DND-41 (cell line): ENCODE data around the gene ADCK1.

Source experiments
- ATAC-seq: fragments of 200-7000 bp; cut with Tn5 transposase; 3 replicates; pipeline ENCODE4 v1.9.1; 2021; ENCODE audit warnings: low read depth; ENCODE audit not compliant: insufficient read depth
- DNase-seq: peaks from one replicate; pipeline ENCODE4 v3.0.0-alpha.2; 2020
- H2AFZ ChIP-seq: 2 replicates; pipeline ENCODE4 v1.6.0; 2012; ENCODE audit warnings: low read depth, low read length
- H3K27ac ChIP-seq: 2 replicates; pipeline ENCODE4 v1.5.1; 2012; ENCODE audit warnings: low read length, inconsistent platforms
- H3K27me3 ChIP-seq: fragments of 200-600 bp; sonication (generic); 2 replicates; pipeline ENCODE4 v1.6.0; 2012; ENCODE audit warnings: low read length, mild to moderate bottlenecking, inconsistent platforms; ENCODE audit not compliant: insufficient read depth, poor library complexity
- H3K36me3 ChIP-seq: 2 replicates; pipeline ENCODE4 v1.5.1; 2012; ENCODE audit warnings: low read length, inconsistent platforms; ENCODE audit not compliant: insufficient read depth
- H3K4me1 ChIP-seq: 2 replicates; pipeline ENCODE4 v1.5.1; 2012; ENCODE audit warnings: mild to moderate bottlenecking, low read length; ENCODE audit not compliant: insufficient read depth
- H3K4me2 ChIP-seq: 2 replicates; pipeline ENCODE4 v1.6.0; 2012; ENCODE audit warnings: mild to moderate bottlenecking, moderate library complexity, low read length, inconsistent platforms; ENCODE audit not compliant: insufficient read depth
- H3K4me3 ChIP-seq, 2 experiments: fragments of 200-600 bp in 1 of 2; shearing (Covaris generic) in 1 of 2; 2 replicates each; pipeline ENCODE4 v1.5.1; 2012 to 2016; ENCODE audit warnings: inconsistent platforms in 2 of 2, low read length in 2 of 2, mild to moderate bottlenecking in 2 of 2, low read depth in 1 of 2, moderate library complexity in 1 of 2
- H3K79me2 ChIP-seq: 2 replicates; pipeline ENCODE4 v1.6.0; 2012; ENCODE audit warnings: low read length, inconsistent platforms; ENCODE audit not compliant: insufficient read depth
- H3K9ac ChIP-seq: 2 replicates; pipeline ENCODE4 v1.6.0; 2012; ENCODE audit warnings: low read depth, mild to moderate bottlenecking, inconsistent platforms, low read length, moderate library complexity
- H3K9me3 ChIP-seq: 2 replicates; pipeline ENCODE4 v1.5.1; 2012; ENCODE audit warnings: low read length, moderate library complexity, mild to moderate bottlenecking, inconsistent platforms; ENCODE audit not compliant: insufficient read depth, severe bottlenecking
- H4K20me1 ChIP-seq: 2 replicates; pipeline ENCODE4 v1.6.0; 2012; ENCODE audit warnings: low read length; ENCODE audit not compliant: insufficient read depth
- EZH2 ChIP-seq: IDR thresholded peaks from 3 replicates; pipeline ENCODE4 v1.6.1; 2012; ENCODE audit warnings: borderline replicate concordance, low read depth, mild to moderate bottlenecking, moderate library complexity, low read length, inconsistent platforms; ENCODE audit not compliant: severe bottlenecking
- TF ChIP-seq, protein P1 (sequence below): IDR thresholded peaks from 2 replicates; pipeline ENCODE4 v1.5.1; 2012; ENCODE audit warnings: borderline replicate concordance, low read length, moderate library complexity, mild to moderate bottlenecking; ENCODE audit not compliant: poor library complexity, severe bottlenecking; ENCODE audit errors: extremely low read depth

Gene ADCK1, protein sequence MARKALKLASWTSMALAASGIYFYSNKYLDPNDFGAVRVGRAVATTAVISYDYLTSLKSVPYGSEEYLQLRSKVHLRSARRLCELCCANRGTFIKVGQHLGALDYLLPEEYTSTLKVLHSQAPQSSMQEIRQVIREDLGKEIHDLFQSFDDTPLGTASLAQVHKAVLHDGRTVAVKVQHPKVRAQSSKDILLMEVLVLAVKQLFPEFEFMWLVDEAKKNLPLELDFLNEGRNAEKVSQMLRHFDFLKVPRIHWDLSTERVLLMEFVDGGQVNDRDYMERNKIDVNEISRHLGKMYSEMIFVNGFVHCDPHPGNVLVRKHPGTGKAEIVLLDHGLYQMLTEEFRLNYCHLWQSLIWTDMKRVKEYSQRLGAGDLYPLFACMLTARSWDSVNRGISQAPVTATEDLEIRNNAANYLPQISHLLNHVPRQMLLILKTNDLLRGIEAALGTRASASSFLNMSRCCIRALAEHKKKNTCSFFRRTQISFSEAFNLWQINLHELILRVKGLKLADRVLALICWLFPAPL

DNA sequence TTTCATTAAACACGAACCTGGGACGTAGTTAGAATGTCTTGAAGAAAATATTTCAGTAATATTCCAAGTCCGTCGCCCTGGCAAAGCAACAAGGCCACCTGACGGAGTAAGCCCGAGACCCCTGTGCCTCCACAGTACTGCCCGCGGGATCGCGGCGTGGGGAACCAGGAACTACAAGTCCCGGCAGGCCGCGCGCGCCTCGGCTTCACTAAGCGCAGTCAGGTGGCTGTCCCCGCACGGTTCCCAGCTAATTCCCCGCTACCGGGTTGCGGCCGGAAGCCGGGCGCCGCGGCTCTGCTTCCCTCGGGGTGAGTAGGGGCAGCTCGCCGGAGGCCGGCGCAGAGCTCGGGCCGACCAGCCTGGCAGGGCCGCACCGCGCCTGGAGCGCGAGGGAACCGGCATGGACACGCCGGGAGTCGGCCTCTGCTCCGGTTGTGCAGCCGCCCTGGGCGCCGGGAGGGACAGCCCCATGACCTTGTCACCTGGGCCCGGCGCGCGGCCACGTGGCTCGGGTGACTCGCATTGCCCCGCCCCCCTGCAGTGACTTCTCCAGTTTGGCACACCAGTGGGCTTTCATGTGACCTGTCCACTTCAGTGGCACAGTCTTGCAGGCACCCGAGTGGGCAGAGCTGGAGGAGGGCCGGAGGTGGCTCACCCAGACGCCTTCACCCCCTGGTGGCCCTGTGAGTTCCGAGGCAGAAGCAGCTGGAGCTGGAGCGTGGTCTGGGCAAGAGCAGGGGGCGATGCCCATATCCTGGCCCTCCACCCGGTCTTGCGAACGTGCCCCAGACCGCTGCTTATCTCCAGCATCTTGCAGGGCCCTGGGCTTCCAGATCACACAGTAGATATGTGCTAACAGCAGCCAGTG, at the start of gene ADCK1:
TSS of gene ADCK1 (plus strand) at position 247 of the 868 bp plus-strand sequence. CDS start 18,870 bp downstream, outside the sequence.
- H3K4me2 ChIP-seq, result peak within 1 kb of the TSS; percentile 87
- peak within 1 kb of the TSS; percentile 70 for H3K9ac ChIP-seq
- no peak for TF ChIP-seq EZH2
- TF ChIP-seq, protein P1, sequence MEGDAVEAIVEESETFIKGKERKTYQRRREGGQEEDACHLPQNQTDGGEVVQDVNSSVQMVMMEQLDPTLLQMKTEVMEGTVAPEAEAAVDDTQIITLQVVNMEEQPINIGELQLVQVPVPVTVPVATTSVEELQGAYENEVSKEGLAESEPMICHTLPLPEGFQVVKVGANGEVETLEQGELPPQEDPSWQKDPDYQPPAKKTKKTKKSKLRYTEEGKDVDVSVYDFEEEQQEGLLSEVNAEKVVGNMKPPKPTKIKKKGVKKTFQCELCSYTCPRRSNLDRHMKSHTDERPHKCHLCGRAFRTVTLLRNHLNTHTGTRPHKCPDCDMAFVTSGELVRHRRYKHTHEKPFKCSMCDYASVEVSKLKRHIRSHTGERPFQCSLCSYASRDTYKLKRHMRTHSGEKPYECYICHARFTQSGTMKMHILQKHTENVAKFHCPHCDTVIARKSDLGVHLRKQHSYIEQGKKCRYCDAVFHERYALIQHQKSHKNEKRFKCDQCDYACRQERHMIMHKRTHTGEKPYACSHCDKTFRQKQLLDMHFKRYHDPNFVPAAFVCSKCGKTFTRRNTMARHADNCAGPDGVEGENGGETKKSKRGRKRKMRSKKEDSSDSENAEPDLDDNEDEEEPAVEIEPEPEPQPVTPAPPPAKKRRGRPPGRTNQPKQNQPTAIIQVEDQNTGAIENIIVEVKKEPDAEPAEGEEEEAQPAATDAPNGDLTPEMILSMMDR, result peak; percentile 54
- H2AFZ ChIP-seq, result peak within 1 kb of the TSS; percentile 96
- H3K4me1 ChIP-seq, result peaks cover 19% of the 10 kb centered on the region
- DNase-seq (peak; percentile 89), ATAC-seq (peak; percentile 92)
- peaks cover 6% of the 10 kb centered on the region for H3K79me2 ChIP-seq
- no peaks in the 10 kb centered on the region for H3K27me3 ChIP-seq
- H3K36me3 ChIP-seq, result no peaks in the 10 kb centered on the region
- H3K9me3 ChIP-seq, result no peaks in the 10 kb centered on the region
- H3K27ac ChIP-seq, result peak within 1 kb of the TSS; percentile 69
- no peaks in the 10 kb centered on the region for H4K20me1 ChIP-seq
- peak within 1 kb of the TSS; percentile 59 to 89 for H3K4me3 ChIP-seq

DNA sequence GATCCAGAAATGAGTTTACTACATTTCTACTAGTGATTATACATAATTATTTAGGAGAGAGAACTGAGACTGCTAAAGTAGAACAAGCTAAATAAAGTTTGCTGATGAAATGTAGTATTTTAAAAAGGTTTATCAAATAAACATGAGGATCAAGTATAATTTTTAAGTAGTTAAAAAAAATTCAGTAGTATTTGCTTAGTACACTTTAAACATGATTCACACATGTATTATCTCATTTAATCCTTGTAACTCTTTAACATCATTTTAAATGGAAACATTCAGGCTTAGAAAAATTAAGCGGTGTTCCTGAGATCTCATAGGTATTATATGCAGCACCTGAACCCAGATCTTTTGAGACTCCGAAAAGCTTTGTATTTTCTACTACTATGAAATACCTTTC, 47.6 kb upstream of the ADCK1 start:
- no peak overlapping the region for H3K27ac ChIP-seq

DNA sequence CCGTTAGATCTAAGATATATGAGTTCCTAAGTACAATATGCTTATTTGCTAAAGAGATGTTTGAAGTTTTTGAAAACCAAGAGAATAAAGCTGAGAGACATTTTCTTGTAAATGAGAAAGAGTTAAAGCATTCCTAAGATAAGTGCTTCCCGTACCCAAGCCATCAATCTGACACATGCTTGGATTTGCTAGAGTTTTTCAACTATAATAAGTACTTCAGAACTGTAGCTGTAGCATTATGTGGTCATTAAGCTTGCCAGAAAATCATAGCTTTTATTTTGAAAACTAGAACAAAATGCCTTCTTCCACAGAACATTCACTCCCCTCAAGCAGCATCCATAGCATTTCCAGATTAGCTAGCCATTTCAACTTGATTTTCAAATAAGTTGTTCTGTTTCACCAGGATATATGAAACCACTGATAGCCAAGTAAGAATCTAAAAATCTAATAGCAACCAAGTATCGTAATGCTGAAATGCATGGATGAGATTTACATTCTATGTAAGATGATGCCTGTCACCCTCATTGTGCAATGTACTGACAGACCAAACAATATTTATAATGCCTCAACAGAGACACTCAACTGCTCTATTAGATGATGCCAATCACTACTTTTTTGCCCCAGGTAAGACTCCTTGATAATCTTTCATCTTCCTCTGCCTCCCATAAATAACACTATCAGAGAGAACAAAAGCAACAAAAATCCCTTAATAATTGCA, 47.0 kb upstream of the ADCK1 start:
- Histone ChIP-seq H3K27ac (no peak overlapping the region), H3K4me2 (peak overlapping the region; percentile 24; the same call in 1 of the 2 replicates), H2AFZ (no peak overlapping the region), H4K20me1 (peaks cover 39% of the 10 kb centered on the region), H3K4me1 (peaks cover 5% of the 10 kb centered on the region; the same call in 1 of the 2 replicates), H3K9me3 (no peaks in the 10 kb centered on the region), H3K9ac (no peak overlapping the region), H3K27me3 (no peaks in the 10 kb centered on the region), H3K79me2 (peaks cover 76% of the 10 kb centered on the region), H3K36me3 (peaks cover 82% of the 10 kb centered on the region), H3K4me3 (no peak overlapping the region)
- ATAC-seq (no peak), DNase-seq (no peak)
- TF ChIP-seq, protein P1, result no peak
- TF ChIP-seq EZH2, result no peak

More for the DNA sequence above, 47.6 kb upstream of the ADCK1 start:
- H3K27me3 ChIP-seq, result no peaks in the 10 kb centered on the region
- peaks cover 34% of the 10 kb centered on the region for H4K20me1 ChIP-seq
- H3K79me2 ChIP-seq, result peaks cover 69% of the 10 kb centered on the region
- TF ChIP-seq, protein P1, result no peak
- TF ChIP-seq EZH2, result no peak
- no peak overlapping the region for H2AFZ ChIP-seq
- no peaks in the 10 kb centered on the region; the same call in 1 of the 2 replicates for H3K4me1 ChIP-seq
- no peak for ATAC-seq
- no peak overlapping the region for H3K4me3 ChIP-seq
- DNase-seq, result no peak
- H3K9me3 ChIP-seq, result no peaks in the 10 kb centered on the region
- H3K4me2 ChIP-seq, result no peak overlapping the region
- no peak overlapping the region for H3K9ac ChIP-seq
- peaks cover 84% of the 10 kb centered on the region for H3K36me3 ChIP-seq
